Bronchial epithelial cell (primary cell): Measurements from ENCODE around the gene AMOTL1. TPM values are rescaled to one million over a fixed set of nuclear protein-coding genes. Genes with fewer than 3 reads are reported as not detected.

Source experiments
- DNase-seq: peaks from one replicate; pipeline ENCODE4 v3.0.0-alpha.2; 2010; ENCODE audit warnings: low read depth
- FAIRE-seq: peaks from 2 replicates; lab custom pipeline; 2011; peaks lifted over from hg19 to GRCh38; lab: Jason Lieb, UNC
- H3K27me3 ChIP-seq: 2 replicates; pipeline ENCODE4 v1.5.1; 2011; ENCODE audit warnings: low read length; ENCODE audit not compliant: control insufficient read depth, insufficient read depth
- H3K36me3 ChIP-seq: 2 replicates; pipeline ENCODE4 v1.5.1; 2011; ENCODE audit warnings: low read length; ENCODE audit not compliant: control insufficient read depth, insufficient read depth
- H3K4me3 ChIP-seq: 2 replicates; pipeline ENCODE4 v1.5.1; 2011; ENCODE audit warnings: mild to moderate bottlenecking, low read depth, low read length, control low read depth
- CTCF ChIP-seq: IDR thresholded peaks from 2 replicates; pipeline ENCODE4 v1.5.1; 2011; ENCODE audit warnings: mild to moderate bottlenecking, moderate library complexity, low read length, control low read depth, inconsistent platforms; ENCODE audit not compliant: insufficient read depth, severe bottlenecking
- total RNA-seq: library from RNA; depleted of rRNA; stranded (reverse); fragments of >200 nt; gene quantifications from 2 replicates; pipeline ENCODE4 v1.2.1, GENCODE V29; 2014

Gene AMOTL1
- 62.1 and 64.8 TPM in 2 replicates for total RNA-seq

- H3K27me3 ChIP-seq: no peaks in the 10 kb centered on the region
- DNase-seq (peak; percentile 75), FAIRE-seq (no peak)
- peaks cover 2% of the 10 kb centered on the region for H3K36me3 ChIP-seq
- no peak for TF ChIP-seq CTCF
- H3K4me3 ChIP-seq: peak within 1 kb of the TSS; percentile 63
Observed at GRCh38 chr11:94767701-94768601, at the start of gene AMOTL1. Gene AMOTL1 (plus strand): TSS chr11:94768356. CDS start chr11:94768512, 156 bp downstream.

DNA sequence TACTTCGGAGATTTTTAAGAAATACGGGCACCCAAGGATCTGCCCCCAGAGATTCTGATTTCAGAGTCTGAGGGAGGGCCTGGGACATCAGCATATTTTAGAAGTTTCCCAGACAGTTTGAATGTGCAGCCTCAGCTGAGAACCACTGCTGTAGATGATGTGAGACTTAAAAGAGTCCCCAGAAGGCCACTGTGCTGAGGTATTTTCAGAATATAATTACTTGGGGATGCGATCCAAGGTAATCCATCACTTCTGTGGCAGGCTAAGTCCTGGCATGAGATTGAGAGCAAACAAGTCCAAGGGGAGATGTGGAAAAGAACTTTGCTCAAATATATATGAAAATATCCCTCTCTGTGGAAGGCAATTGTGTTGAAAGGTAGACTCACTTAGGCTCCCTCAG is 48.3 kb upstream of the AMOTL1 start:
- Histone ChIP-seq H3K27me3 (no peaks in the 10 kb centered on the region), H3K4me3 (no peak overlapping the region), H3K36me3 (no peaks in the 10 kb centered on the region)
- DNase-seq (no peak), FAIRE-seq (no peak)
- TF ChIP-seq CTCF: no peak

DNA sequence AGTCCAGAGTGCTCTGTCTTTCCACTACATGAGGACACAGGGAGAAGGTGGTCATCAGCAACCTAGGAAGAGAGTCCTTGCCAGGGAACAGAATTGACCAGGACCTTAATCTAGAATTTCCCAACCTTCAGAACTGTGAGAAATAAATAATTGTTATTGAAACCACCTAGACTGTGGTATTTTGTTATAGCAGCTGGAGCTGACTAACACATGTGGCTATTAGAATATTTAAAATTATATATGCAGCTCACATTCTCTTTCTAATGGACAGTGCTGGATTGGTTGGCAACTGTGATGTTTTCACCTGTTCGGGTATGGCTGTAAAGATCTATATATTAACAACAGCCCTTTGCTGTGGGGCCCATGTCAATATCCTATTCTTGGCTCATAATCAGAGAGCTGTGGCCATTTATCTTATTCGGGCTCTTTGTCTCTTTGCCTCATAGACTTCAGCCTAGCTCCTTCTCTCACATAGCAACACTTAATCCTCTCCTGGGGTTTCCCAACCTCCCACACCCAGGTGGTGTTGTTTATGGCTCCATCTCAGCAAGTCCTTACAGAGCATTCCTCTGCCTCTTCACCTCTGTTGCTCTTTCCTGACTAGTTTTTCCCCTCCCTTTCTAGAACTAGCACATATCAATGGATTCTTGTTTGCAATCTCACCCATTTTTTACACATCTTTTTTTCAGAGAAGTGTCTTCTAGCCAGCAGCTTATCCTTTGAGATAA is 46.4 kb upstream of the AMOTL1 start:
- FAIRE-seq: peak; percentile 60
- H3K27me3 ChIP-seq: no peaks in the 10 kb centered on the region
- H3K36me3 ChIP-seq: no peaks in the 10 kb centered on the region
- no peak for TF ChIP-seq CTCF
- H3K4me3 ChIP-seq: no peak overlapping the region
- peak; percentile 47 for DNase-seq

DNA sequence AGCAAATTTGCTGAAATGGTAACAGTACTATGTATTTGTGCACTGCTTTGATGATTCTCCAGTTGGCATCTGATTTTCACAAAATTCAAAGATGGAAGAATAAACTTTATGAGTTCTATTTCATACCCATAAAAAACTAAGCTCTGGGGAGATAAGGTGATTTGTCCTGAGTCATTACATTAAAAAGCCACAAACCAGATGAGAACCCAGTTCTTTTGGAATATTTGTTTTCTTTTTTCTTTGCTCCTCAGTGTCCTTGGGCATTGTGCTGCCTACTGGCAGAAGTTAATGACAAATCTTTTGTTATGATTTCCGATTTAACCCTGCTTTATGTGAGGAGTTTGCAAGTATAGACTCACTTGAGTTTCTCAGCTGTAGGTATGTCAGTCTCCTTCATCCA is 45.4 kb upstream of the AMOTL1 start:
- no peak for FAIRE-seq
- no peak for TF ChIP-seq CTCF
- H3K4me3 ChIP-seq: no peak overlapping the region
- no peak for DNase-seq
- H3K27me3 ChIP-seq: no peaks in the 10 kb centered on the region
- no peaks in the 10 kb centered on the region for H3K36me3 ChIP-seq

GRCh38 chr11:94725097-94725496 is 43.1 kb upstream of the AMOTL1 start:
- Histone ChIP-seq H3K4me3 (no peak overlapping the region), H3K36me3 (peaks cover 4% of the 10 kb centered on the region), H3K27me3 (no peaks in the 10 kb centered on the region)
- TF ChIP-seq CTCF: no peak
- no peak for FAIRE-seq
- peak; percentile 26 for DNase-seq
